GM19043 (cell line): ENCODE measurements around the gene SEMA3C.

Source experiments
- ATAC-seq: cut with Tn5 transposase; IDR thresholded peaks from one replicate; pipeline ENCODE4 v1.9.1; 2021; ENCODE audit warnings: low read depth; ENCODE audit not compliant: unreplicated experiment

Gene SEMA3C

DNA sequence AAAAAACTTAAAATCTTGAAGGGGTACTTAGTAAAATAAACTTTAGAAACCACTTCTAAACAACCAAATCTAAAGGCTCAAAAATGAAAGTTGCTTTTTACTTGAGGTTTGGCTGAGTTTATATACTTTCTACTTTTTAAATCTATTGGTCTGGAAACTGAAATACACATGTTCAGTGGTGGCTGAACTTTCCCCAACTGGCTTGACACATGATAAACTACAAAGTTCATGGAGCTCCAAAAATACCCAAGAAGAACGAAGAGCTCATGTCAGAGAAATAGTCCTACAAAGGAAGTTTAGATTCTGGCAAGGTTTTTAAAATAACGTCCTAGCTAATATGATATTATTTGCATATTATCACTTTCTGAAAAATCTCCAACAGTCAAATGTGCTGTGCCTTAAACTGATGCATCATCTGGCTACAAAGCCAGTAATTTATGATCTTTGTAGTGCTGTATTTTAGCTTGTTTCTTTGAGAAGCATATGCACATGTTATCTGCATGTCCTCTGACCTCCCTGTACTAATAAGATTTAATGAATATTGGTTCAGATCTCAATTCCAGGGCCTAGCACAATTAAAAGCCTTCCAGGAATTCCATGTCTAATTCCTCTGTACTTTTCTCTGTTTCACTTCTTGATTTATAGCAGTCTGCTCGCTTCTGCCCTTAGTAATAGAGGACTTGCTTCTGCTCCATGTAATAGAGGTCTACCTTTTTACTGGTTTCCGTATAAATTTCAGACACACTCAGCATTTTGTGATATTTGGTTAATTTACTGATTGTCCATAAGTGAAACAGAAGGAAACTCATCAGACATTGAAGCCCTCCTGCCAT, 28.2 kb downstream of the SEMA3C start:
- ATAC-seq: no peak

DNA sequence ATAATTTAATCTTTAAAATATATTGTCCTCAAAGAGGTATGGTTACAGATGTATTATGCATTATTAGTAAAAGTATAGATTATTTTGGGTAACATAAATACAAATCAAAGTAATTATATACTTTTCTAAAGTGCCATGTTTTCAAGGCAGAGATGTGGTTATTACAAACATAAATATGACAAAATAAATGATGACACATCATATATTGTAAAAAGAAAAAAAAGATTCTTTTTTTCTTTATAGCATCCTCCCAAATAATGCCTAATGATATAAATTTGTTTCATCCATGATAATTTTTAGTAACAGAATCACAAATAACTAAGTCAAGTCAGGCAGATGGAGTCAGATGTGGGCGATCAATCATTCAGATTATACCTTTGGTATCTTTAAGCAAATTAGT, 29.3 kb downstream of the SEMA3C start:
- no peak for ATAC-seq

DNA sequence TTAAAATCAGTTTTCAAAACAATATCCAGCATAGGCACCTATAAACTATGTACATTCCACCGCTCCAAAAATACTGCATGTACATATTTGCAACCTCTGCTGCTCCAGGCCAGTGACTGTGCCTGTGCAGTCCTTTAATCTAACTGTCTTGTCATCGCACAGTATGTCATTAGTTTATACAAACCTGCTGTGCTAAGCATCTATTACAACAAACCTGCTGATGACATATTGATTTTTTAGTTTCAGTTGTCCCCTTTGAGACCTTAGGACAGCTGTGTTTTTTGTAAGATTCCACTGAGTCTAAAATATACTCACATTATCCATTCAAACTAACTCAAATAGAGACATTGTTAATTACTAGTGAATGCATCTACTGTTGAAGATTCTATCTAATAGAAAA, 33.1 kb downstream of the SEMA3C start:
- no peak for ATAC-seq

DNA sequence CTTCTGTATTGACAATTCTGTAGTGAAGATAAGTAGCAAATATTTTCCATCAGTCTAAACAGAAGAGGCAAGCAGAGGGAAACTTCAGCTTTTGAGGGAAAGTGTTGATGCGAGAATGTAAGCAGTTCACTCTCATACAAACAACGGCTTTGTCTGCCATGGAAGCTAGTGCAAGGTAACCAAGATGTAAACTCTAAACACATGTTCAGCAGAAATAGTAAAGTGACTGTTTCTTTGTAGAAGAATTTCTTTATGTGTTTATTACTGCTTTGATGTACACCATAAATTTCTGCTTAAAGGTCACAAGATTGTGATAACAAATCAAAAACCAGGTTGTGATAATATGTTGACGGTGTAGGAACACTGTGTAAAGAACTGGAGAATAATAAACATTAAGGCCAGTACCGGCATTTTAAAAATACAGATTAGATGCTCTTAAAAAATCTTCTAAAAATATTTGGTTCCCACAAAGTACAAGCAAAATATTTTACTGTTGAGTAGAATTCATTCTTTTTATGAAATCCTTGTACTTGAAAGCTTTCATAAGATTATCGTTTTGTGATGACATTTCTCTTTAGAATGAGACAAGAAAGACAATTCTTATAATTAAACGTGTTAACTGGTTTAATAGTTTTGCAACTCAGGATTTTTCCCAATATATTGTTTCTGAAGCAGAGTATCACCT, 34.2 kb downstream of the SEMA3C start:
- ATAC-seq: no peak

DNA sequence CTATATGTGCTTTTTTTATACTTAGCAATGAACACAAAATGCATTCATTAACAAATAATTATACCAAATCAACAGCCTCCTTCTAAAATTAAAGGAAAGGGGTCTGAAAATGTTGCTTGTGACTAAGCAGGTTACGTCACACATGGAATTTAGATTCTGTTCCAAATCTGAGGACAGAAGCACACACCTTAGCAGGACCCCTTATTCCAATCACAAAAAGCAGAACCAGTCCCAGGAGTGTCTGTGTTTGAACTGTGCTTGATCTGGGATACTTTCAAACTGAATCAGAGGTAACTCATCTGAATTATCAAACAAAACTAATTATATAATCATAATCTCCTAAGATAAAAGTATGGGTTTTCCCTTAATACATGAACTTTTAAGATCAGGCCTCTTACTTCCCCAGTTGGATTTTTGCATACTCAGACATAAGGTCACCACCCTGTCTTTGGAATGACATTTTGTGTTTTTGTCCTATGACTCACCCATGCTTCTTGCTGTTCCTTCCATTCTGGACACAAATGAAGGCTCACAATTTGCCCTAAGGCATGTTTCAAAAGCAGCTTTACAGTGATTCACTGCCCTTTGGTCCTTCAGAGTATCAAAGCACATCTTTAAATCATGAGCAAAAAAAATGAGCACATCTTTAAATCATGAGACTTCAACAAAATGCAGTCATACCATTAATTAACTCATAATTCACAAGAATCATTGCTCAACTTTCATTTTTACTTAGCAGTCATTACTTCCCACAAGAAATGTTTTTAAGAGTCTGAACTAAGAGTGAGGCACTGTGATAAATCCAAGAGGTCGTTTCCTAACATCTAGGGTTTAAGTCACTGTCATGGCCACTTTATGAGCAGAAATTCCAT, 35.5 kb downstream of the SEMA3C start:
- ATAC-seq: no peak

DNA sequence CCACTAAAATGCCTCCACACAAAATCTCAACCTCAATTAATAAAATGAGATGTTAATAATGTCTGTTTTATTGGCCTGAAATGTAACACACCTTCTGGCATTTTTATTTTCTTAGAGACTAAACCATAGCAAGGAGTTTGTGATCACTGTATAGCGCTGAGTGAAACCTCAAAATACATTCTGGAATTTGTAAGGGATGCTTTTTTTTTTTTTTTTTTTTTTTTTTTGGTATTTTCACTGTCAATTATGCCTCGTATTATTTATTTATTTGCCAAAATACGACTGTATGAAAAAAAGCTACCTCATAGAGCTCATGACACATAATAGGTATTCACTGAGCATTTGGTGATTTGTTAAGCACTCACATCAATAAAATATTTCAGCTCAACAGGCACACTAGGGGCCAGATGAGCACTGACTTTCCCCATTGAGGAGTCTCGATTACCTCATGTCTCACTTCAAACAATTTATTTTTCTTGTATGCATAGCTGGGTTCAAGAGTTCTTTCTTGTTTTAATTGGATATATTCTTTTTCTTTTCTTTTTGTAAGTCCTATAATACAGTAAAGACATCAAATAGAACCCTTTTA, 36.5 kb downstream of the SEMA3C start:
- no peak for ATAC-seq

DNA sequence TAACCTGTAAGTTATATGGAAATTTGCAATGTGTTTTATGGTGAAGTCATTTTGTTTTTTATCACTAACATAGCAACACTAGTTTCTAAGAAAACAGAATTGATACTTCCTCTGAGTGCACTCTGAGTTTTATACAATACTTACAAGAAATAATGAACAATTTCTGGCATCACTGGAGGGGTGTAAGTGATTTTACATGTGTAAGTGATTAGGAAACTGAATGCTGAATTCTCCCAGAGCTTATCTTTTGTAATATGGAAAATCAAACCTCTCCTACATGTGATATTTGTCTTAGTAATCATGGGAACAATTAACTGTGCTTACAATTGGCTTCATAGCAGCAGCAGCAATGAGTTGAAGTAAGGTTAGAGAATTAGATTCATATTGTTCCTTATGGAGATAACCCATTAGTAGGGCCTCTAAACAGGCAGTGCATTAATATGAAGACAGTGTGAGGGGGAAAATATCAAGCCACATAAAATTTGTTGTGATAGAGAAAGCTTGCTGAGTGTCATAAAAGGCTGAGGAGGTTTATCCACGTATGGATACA, 37.4 kb downstream of the SEMA3C start:
- no peak for ATAC-seq

DNA sequence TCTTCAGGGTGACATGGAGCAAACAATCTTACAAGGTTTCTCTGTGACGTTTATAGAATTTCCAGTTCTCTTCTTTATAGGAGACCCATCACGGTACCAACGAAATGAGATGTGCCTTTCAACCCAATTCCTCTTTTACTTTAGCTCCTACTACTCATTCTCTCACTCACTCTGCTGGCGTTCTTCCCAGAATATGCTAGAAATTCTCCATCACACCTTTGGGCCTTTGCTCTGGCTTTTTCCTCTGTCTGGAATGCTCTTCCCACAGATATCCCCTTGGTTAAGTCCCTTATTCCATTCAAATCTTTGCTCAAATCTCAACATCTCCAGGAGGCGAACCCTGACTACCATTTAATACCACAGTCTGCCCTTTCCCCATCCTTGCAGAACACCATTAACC, 39.0 kb downstream of the SEMA3C start:
- ATAC-seq: no peak

DNA sequence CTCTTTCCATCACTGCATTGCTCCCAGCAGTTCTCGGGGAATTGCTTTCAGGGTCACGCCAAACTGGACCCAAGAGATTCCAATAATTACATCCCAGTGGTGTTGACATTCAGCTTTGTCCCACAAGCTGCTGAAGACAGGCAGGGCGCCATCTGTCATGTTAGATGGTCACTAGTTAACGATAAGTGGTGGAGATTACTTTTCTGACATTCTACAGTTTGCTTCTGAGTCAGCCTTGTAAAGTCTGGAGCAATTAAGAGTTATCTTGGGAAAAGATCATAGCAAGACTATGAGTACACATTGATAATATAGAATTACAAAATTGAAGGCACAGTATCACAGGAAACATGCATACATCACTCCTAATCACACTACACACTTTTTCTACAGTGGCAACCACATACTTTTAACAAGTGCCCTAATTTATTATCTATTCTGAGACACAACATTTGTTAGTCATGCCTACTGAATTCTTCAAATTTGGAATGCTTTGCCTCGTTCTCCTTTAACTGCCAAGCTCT, 41.9 kb downstream of the SEMA3C start:
- ATAC-seq: no peak

DNA sequence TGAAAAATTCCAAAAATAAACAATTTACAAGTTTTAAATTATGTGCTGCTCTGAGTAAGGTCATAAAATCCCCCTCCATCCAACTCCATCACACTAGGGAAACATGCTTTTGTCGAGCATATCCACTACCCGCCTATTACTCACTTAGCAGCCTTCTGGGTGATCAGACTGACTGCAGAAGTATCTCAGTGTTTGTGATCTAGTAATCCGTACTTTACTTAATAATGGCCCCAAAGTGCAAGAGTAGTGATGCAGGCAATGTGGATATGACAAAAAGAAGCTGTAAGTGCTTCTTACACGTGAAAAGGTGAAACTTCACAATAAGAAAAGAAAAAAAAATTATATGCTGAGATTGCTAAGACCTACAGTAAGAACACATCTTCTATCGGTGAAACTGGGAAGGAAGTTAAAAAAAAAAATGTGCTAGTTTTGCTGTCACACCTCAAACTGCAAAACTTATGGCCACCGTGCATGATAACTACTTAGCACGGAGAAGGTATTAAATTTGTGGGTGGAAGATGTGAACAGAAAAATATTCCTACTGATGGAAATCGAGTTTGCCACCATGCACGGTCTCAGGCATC, 43.2 kb downstream of the SEMA3C start:
- no peak for ATAC-seq

DNA sequence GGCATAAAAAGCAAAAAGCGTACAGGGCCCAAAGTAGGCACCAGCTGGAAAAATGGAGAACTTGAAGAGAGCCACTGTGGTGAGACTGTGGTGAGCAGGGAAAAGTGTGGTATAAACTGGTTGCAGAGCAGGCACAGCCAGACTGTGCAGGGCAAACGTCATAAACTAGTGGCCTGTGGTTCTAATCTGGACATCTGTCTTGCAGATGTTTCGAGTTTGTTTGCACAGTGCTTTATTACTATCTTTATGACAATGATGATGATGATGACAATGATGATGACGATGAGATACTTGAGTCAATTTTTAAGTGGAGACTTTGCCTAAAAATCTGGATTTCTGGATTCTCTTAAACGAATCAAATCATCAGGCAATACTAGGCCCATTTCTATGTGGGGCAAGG, 45.7 kb downstream of the SEMA3C start:
- no peak for ATAC-seq

DNA sequence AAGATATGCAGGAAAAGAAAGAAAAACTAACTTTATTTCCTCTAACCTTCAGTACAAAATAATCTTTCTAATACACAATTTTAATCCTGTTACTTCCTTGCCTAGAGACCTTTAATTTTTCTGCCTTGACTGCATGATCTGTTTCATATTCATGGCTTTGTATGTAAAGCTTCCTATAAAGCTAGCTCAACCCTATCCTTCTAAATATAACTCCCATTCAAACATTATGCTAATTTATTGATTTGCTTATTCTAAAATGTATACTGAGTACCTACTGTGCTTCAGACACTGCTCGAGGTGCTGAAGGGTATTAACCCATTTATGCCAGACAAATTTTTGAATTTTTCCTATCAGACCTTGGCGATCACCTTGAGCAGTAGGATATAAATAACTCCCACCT, 47.6 kb downstream of the SEMA3C start:
- no peak for ATAC-seq

DNA sequence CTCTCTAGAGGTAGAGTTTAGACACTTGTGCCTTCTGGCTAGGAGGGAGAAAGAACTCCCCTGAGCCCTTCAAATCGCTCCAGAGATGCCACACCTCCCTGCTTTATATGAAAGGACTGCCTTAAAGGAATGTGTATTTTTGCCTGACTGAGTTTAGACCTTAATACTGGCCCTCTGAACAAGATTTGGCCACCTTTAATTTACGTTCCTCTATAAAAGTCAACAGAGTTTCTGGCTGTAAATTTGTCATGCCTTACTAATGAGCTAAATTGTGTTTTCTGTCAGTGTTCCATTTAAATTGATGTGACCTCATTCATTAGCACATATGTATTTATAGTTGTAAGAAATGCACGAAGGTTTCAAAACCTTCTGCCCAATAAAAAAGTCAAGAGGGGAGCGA, 48.0 kb downstream of the SEMA3C start:
- ATAC-seq: no peak

DNA sequence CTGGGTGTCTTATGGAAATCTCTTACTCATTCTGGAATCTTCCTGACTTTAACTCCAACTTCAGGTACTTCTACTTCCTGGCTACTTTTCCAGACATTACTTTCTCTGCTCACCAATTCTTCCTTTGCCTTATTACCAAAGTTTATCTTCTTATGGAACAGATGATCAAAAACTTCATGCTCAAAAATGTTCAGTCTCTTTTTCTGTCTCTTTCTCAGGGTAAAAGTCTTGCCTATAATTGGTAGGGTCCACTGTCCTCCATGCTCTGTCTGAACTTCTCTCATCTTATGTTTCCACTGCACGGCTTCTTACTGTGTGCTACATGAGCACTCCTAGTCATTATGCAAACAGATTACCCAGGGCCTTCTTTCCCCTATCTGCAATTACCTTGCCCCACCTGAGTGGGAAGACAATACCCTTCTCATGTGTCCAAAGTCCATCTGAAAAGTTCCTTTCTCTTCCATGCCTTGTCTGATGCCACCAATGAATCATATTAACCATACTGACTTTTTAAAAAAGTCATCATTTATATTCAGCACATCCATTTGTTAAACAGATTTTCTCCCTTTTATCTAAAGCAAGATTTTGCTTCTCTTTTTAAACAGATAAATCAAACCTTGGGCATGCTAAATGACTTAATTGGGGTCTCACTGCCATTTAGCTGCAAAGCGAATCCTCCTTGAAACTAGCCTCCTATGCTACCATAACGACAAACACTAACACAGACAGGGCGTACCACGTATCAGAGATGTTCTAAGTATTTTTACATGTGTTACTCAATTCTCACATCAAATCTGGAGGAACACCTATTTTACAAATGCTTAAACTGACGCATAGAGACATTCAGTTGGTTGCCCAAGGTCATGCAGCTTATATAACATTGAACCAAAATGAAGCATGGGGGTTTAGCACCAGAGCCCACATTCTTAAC, 48.8 kb downstream of the SEMA3C start:
- ATAC-seq: no peak

DNA sequence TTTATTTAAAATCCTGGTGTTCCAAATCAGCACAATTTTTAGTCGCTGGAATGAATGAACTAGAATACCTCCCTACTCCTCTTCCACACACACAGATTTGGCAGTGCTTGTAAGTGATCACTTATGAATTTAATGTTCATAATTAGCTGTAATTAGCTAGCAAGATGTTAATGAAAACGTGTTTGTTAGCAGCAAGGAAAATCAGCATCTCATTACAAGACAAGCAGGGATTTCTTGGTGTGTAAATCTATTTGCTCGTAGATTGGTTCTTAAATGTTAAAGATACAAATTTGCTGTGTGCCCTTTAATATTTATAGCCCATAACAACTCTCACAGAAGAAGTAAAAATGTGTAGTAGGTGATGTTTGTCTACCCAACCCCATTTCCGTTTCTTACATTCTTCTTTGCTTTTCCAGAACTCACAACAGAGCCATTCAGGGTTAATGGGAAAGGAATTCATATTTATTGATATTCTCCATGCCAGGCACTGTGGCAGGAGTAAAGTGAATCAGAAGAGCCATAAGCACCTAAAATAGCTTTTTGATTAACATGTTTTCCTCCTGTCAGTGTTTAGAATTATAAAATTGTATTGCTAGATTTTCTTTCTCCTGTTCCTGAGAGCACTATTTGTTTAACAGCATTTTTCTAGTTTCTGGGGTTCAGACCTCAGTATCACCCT, 49.6 kb downstream of the SEMA3C start:
- ATAC-seq: no peak

DNA sequence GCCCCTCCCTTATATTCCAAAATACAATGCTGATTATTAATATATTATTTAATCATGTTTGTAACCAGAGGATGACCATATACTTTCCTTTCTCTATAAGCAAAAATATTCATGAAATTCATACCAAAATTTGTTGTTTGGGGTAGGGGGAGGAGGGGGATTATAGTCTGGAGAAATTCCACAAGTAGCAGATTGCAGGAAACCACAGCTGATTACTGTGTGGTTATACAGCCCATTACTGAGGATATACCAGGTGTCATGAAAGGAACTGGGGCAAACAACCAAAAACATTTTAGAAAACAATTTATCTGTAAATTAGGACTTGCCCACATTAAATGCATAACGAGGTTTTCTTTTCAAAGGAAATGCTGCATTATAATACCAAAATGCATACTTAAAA, 50.3 kb downstream of the SEMA3C start:
- ATAC-seq: no peak

DNA sequence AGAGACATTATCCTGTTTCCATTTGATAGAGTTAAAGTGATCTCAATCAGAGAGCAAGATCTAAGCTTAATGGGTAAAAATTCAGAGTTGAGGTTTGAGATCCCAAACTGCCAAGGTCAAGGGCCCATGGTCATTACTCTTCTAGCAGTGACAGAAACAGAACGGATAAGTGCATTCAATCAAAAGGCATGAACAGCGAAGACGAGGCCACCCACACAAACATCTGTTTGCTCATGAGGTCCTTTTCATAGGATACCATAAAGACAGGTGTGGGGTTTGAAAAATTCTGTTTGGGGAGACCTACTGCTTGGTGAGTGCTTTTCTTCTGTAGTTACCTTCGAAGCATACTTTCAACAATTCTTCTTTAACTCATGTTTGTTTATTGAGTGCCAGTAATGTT, 58.3 kb downstream of the SEMA3C start:
- no peak for ATAC-seq

DNA sequence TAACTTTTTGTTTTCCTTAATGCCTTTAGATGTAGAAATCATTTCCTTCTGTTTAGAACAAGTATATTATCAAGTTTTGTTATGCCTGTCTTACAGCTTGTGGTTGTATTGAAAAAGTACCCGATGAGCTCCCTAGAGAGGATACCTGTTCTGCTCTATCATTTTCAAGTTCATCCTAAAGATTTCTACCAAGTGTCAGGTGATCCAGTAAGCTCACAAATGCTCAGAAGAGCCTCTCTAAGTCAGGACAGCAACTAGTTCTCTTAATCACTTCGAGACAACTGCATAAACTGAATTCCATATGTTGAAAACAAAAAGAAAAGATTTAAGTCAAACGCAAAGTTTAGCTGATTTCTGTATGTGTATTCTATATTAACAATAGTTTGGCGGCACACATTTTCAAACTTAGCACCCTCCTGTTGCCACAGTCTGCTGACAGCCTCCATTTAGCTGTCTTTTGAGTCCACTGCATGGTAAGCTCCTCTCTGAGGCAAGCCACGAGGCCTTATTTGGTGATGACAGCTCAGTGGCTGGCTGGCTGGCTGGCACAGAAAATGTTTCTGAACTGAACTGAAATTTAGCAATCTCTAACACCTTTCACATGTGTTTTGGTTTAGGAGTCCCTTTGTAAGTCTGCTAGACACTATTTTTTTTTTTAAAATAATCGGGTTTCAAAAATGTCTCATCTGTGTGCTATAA, 59.4 kb downstream of the SEMA3C start:
- no peak for ATAC-seq
